GM19438 (cell line): ENCODE results near the gene APEH.
A peak's percentile ranks its signal among the peaks of the same experiment; 100 is the strongest.

Experiments used
- ATAC-seq: cut with Tn5 transposase; IDR thresholded peaks from one replicate; pipeline ENCODE4 v1.9.1; 2021; ENCODE audit warnings: low read depth; ENCODE audit not compliant: unreplicated experiment

APEH gene

GRCh38 chr3:49673715-49674496 is at the start of gene APEH:
Gene APEH (plus strand): TSS chr3:49674351. CDS start chr3:49674402, 51 bp downstream.
- ATAC-seq = peak; percentile 79

DNA sequence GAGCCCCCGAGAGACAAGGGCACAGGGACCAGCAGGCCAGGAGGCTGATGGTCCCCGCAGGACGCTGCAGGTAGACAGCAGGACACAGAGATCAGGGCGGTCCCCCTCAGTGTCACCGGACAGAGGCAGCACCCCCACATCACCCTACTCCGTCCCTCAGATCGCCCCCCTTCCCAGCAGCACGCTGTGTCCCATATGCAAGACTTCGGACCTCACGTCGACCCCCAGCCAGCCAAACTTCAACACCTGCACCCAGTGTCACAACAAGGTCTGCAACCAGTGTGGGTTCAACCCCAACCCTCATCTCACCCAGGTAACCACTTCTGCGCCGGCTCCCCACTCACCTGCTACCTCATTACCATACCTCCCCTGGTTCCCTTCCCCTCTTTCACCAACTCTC is 49.1 kb upstream of the APEH start:
- no peak for ATAC-seq

- ATAC-seq = no peak
Measured at GRCh38 chr3:49626101-49626581, 48.0 kb upstream of the APEH start.

DNA sequence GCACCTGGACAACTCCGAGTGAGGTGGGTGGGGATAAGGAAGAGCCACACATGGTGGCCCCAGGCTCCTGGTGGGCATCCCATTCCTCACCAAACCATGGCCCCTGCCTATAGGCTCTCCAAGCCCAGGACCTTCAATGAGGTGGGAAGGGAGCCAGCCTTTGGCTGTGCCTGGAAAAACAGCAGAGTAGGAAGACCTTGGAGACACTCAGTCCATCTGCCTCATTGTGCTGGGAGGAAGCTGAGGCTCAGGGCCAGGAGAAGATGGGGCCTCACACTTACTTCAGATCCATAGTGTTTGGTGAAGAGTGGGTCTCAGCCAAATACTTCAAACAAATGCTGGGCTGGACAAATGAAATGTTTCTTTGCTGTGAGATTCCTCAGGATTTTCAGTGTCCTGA is 47.4 kb upstream of the APEH start:
- no peak for ATAC-seq

- ATAC-seq = no peak
Measured at GRCh38 chr3:49627634-49628033, 46.5 kb upstream of the APEH start.

GRCh38 chr3:49628249-49628648 is 45.9 kb upstream of the APEH start:
- ATAC-seq = no peak

GRCh38 chr3:49629451-49629850 is 44.7 kb upstream of the APEH start:
- ATAC-seq = no peak

DNA sequence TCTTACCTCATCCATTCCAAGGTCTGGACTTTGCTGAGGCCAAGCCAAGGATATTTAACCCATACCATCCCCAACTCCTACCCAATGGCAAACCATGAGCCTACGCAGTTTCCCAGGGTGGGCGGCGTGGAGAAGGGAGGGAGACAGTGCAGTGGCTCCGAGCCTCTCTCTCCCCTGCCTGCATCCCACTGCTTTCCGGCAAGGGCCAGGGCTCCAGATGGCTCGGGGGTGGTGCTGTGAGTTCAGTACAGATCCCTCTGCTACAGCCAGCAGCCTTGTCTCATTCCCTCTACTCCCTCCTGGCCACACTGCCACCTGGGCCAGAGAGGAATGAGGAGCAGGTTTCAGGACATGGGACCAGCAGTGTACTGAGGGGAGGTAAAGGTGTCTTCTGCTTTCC is 44.3 kb upstream of the APEH start:
- ATAC-seq = no peak

GRCh38 chr3:49630784-49631183 is 43.4 kb upstream of the APEH start:
- ATAC-seq = no peak

DNA sequence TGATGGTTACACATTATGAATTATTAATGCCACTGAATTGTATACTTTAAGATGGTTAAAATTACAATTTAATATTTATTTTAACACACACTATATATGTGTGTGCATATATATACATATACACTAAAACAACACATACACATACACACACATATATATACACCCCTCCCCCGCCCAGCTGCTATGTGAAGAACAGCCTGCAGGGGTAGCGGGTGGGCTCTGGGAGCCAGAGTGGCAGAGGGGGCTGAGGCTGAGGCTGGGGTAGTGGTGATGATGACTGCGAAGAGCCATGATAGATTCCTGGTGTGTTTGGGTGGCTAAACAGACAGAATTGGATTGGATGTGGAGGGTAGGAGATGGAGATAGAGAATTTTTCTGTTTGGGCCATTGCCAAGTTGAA is 39.4 kb upstream of the APEH start:
- no peak for ATAC-seq

DNA sequence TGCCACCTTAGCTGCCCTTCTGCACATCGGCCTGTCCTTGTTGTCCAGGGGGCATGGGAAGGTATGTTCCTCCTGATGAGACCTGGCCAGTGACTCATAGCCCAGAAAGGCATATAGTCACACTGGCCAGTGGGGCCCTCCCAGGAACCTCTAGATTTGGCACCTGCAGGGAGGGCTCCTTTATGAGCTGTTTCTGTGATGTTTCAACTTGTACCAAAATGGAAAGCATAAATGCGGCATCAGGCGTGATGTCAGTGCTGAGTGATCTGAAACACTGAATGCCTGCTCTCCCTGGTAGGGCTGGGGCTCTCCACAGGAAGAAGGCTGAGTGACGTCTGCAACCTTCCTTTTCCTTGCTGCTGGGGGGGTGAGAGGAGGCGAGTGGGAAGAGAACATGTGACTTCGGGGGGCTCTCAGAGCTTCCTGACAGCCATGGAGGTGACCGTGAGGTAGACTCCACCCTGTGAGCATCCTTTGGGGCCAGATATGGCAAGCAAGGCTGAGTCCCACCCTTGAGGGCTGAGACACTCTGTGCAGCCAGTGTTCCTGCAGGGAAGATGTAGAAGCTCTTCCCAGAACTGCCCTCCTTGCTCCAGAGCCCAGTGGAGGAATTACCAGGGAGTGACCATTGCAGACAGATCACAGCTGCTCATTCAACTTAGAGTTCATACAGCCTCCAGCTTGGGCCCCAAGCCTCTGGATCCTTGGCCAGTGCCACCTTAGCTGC is 37.1 kb upstream of the APEH start:
- ATAC-seq = no peak

DNA sequence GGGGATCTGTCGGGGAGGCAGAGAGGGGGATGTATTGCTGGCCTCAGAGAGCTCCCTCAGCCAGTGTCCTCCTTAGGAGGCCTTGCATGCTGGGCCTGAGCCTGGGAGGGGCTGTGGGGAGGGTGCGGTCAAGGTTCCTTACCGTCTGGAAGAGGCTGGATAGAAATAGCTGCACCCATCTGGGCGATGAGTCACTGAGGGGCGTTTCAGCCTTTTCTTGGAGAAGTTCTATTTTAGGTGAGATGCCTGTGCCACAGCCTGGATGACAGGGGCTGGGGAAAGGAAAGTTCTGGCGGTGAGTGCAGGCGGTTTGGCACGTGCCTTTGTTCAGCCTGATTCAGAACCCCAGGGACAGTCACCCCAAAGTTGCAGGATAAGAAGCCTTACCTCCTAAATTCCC is 35.7 kb upstream of the APEH start:
- no peak for ATAC-seq

GRCh38 chr3:49639551-49639950 is 34.6 kb upstream of the APEH start:
- ATAC-seq = no peak

DNA sequence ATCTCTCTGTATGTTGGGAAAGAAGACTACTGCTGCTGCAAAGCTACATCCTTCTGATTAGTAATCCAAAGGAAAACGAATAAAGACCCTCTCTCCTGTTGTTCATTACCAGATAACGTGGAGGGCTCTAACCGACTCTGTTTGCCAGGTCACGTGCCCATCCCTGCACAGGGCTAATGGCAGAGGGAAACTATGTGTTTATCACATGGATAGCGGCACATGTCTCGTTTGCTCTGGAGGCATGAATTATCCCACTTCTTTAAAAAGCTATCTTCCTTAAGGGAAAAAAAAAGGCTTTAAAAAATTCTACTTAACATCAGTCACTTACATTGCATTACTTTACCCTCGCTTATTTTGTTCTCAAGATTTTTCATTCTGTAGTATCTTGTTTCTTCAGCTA is 32.9 kb upstream of the APEH start:
- ATAC-seq = no peak

- no peak for ATAC-seq
Measured at GRCh38 chr3:49641921-49642707, 32.0 kb upstream of the APEH start.

DNA sequence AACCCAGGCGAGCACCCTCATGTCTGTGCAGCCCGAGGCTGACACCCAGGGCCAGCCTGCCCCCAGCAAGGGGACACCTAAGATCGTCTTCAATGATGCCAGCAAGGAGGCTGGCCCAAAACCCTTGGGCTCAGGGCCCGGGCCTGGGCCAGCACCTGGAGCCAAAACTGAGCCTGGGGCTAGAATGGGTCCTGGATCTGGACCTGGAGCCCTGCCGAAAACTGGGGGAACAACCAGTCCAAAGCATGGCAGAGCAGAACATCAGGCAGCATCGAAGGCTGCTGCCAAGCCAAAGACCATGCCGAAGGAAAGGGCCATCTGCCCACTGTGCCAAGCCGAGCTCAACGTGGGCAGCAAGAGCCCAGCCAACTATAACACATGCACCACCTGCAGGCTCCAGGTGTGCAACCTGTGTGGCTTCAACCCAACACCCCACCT is 31.4 kb upstream of the APEH start:
- no peak for ATAC-seq

DNA sequence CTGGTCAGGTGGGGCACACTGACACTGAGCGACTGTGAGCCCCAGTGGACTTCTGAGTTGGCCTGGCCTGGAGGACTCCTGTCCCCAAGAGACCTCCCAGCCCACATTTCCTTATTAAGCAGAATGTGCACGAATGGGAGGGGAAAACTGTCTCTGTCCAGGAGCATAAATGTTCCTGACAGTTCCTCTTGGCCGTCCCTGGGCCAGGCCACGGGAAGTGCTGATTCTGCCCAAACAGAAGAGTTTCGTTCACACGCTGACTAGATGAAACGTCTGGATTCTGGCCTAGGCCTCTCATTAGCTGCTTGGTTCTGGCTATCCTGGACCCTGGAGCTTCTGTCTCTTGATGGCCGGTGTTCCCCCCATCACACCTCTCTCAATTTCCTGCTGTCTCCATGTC is 29.5 kb upstream of the APEH start:
- no peak for ATAC-seq

GRCh38 chr3:49646236-49646635 is 27.9 kb upstream of the APEH start:
- no peak for ATAC-seq

DNA sequence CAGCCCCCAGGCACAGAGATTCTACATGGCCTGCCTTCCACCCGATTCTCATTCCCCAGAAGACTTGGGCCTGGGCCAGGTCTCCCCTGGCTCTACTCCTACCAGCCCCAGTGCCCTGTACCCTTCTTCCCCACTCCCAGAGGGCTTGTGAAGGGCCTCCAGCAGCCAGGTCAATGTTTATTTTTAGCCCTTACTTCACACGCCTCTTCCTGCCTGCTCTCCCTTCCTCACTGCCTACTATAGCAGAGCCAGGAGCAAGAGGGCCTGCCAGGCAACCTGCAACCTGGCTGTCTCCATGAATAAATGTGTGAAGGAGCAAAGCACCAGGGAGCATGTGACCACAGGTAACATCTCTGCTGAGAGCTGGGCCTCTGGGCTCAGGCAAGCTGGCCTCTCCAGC is 26.4 kb upstream of the APEH start:
- no peak for ATAC-seq

GRCh38 chr3:49648354-49649019 is 25.7 kb upstream of the APEH start:
- no peak for ATAC-seq

DNA sequence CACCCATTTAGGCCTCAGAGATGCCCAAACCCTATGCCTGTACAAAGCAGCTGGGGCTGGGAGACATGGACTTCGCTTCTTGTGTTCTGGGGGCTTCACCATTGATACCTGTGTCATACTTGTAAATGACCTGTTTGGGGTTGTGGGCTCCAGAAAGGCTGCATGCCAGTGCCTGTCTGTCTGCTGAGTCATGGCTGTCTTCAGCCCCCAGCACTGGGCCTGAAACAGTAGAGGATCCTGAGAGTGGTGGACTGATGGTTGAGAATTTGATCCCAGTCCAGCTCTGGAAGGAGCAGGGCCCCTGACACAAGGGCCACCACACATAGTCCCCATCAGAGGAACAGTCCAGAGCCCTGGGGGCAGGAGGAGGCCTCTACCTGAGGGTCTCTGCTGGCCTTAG is 24.6 kb upstream of the APEH start:
- ATAC-seq = no peak
